GM12878 (cell line): ENCODE measurements around the gene BLOC1S4.

ENCODE experiments used
- CTCF ChIP-seq, 3 experiments: IDR thresholded peaks in 2 of 3; conservative IDR thresholded peaks in 1 of 3; 2 replicates each; pipeline ENCODE4 v1.5.1; 2011; ENCODE audit warnings: low read depth in 3 of 3, low read length in 3 of 3, mild to moderate bottlenecking in 3 of 3, control low read depth in 2 of 3, moderate library complexity in 2 of 3, inconsistent platforms in 1 of 3, mixed read lengths in 1 of 3; ENCODE audit not compliant: control insufficient read depth in 2 of 3, insufficient read depth in 1 of 3; ENCODE audit errors: extremely low read depth in 1 of 3
- EZH2 ChIP-seq: IDR thresholded peaks from 2 replicates; pipeline ENCODE4 v1.6.1; 2012; ENCODE audit warnings: low read depth, mild to moderate bottlenecking, control low read depth, inconsistent platforms, low read length, borderline replicate concordance; ENCODE audit not compliant: control insufficient read depth
- FOXM1 ChIP-seq: IDR thresholded peaks from 2 replicates; pipeline ENCODE4 v1.6.1; 2012; ENCODE audit warnings: low read depth, mild to moderate bottlenecking, inconsistent platforms, low read length, moderate library complexity
- HCFC1 ChIP-seq: fragments of 150-350 bp; IDR thresholded peaks from 2 replicates; pipeline ENCODE4 v1.6.1; 2014; ENCODE audit warnings: low read length
- POLR2AphosphoS5 ChIP-seq: IDR thresholded peaks from 2 replicates; pipeline ENCODE4 v1.6.1; 2011; ENCODE audit warnings: mild to moderate bottlenecking, low read length, inconsistent platforms
- RAD21 ChIP-seq: IDR thresholded peaks from 2 replicates; pipeline ENCODE4 v1.6.1; 2011; ENCODE audit warnings: mild to moderate bottlenecking, low read depth, low read length, moderate library complexity; ENCODE audit not compliant: insufficient read depth
- SP1 ChIP-seq: IDR thresholded peaks from one replicate; pipeline ENCODE4 v1.6.1; 2011; ENCODE audit warnings: low read depth, low read length
- SPI1 ChIP-seq: IDR thresholded peaks from 2 replicates; pipeline ENCODE4 v1.6.1; 2011; ENCODE audit warnings: low read depth, mild to moderate bottlenecking, low read length, moderate library complexity, borderline replicate concordance; ENCODE audit not compliant: insufficient read depth
- TF ChIP-seq, protein P1 (sequence below): IDR thresholded peaks from 2 replicates; pipeline ENCODE4 v1.6.1; 2011; ENCODE audit warnings: borderline replicate concordance, low read depth, mild to moderate bottlenecking, moderate library complexity, mixed read lengths, low read length; ENCODE audit not compliant: insufficient read depth; ENCODE audit errors: extremely low read length
- TF ChIP-seq, protein P2 (sequence below): fragments of 450-650 bp; IDR thresholded peaks from 2 replicates; pipeline ENCODE4 v1.6.1; 2016; ENCODE audit warnings: mild to moderate bottlenecking, moderate library complexity, borderline replicate concordance

DNA sequence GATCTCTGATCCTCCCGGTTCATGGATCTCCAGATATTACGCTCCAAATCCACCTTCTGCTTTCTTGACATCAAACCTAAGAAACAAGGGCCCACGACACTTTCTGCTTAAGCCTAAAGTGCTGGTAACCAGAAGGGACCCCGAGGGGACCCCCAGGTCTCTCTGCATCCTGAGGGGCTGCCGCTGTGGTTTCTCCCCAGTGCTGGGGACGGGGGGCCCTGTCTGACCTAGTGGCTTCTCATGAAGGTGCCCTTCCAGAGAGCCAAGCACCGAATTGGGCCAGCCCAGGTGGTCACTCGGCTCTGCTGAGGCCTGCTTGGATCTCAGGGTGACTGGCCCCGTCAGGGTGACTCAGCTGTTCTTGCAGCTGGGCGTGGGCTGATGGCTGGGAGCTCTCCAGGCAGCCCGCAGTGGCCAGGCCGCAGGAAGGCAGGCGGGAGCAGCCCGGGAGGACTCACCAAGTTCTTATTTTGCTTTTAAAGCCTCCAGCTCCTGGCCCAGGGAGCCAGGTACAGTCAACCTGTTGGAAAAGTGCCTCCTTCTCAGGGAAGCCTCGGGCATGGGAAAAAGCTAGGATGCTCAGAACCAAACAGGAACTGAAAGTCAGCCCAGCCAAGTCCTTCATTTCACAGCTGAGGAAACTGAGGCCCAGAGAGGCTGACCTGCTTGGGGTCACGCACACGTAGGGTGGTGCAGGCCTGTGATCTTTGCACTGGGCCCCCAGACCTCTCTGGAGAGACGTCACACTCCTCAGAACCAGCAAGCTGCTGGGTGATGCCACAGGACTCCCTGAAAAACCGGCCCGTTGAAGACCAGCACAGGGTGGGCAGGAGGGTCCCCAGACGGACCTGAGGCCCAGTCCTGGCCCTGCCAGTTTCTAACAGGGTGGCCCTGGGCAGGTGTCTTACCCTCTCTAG is 16.7 kb downstream of the BLOC1S4 start:
- TF ChIP-seq CTCF (IDR thresholded peaks at IDR 0.05 in 2 of 3, conservative IDR thresholded peaks at IDR 0.05 in 1 of 3; ENCODE audit: control insufficient read depth in 2 of 3, extremely low read depth in 1 of 3, insufficient read depth in 1 of 3, low read depth in 3 of 3, low read length in 3 of 3) (no peak), SPI1 (peak; percentile 9; the same call in 1 of the 2 replicates), RAD21 (no peak), POLR2AphosphoS5 (no peak), FOXM1 (no peak), SP1 (no peak), EZH2 (no peak), HCFC1 (no peak)
- TF ChIP-seq, protein P1, sequence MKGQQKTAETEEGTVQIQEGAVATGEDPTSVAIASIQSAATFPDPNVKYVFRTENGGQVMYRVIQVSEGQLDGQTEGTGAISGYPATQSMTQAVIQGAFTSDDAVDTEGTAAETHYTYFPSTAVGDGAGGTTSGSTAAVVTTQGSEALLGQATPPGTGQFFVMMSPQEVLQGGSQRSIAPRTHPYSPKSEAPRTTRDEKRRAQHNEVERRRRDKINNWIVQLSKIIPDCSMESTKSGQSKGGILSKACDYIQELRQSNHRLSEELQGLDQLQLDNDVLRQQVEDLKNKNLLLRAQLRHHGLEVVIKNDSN: no peak
- TF ChIP-seq, protein P2, sequence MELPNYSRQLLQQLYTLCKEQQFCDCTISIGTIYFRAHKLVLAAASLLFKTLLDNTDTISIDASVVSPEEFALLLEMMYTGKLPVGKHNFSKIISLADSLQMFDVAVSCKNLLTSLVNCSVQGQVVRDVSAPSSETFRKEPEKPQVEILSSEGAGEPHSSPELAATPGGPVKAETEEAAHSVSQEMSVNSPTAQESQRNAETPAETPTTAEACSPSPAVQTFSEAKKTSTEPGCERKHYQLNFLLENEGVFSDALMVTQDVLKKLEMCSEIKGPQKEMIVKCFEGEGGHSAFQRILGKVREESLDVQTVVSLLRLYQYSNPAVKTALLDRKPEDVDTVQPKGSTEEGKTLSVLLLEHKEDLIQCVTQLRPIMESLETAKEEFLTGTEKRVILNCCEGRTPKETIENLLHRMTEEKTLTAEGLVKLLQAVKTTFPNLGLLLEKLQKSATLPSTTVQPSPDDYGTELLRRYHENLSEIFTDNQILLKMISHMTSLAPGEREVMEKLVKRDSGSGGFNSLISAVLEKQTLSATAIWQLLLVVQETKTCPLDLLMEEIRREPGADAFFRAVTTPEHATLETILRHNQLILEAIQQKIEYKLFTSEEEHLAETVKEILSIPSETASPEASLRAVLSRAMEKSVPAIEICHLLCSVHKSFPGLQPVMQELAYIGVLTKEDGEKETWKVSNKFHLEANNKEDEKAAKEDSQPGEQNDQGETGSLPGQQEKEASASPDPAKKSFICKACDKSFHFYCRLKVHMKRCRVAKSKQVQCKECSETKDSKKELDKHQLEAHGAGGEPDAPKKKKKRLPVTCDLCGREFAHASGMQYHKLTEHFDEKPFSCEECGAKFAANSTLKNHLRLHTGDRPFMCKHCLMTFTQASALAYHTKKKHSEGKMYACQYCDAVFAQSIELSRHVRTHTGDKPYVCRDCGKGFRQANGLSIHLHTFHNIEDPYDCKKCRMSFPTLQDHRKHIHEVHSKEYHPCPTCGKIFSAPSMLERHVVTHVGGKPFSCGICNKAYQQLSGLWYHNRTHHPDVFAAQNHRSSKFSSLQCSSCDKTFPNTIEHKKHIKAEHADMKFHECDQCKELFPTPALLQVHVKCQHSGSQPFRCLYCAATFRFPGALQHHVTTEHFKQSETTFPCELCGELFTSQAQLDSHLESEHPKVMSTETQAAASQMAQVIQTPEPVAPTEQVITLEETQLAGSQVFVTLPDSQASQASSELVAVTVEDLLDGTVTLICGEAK: no peak
